K562 (cell line): ENCODE data around the gene PAX5. TPM values are rescaled to one million over a fixed set of nuclear protein-coding genes. Genes with fewer than 3 reads are reported as not detected.

Source experiments
- ATAC-seq: fragments of 200-7000 bp; cut with Tn5 transposase; 3 replicates; pipeline ENCODE4 v1.9.1; 2020; ENCODE audit warnings: moderate library complexity
- BruUV-seq: library from RNA; stranded (reverse); fragments of 400-500 nt; replicated peaks from 2 replicates; lab custom pipeline; 2021; lab: Mats Ljungman, UMichigan
- CTCF ChIA-PET: fragments of 300-600 bp; formaldehyde crosslinking; extraction: SDS; loops from one replicate; lab custom pipeline; 2021; ENCODE audit warnings: low intra/inter-chr PET ratio; lab: Yijun Ruan, JAX
- POLR2A ChIA-PET: fragments of 300-600, 350-650 bp; sonication (Branson Sonifier 250); formaldehyde crosslinking; extraction: SDS; loops from one replicate; lab custom pipeline; 2021; ENCODE audit warnings: antibody characterized with exemption, inconsistent platforms; lab: Yijun Ruan, JAX
- DNase-seq, 4 experiments: peaks; one replicate each; pipeline versions ENCODE4 v3.0.0 to v3.0.0-alpha.2; 2011 to 2018; ENCODE audit warnings: low spot score in 3 of 4, mixed read lengths in 3 of 4; ENCODE audit errors: extremely low read depth in 1 of 4
- FAIRE-seq: peaks from 2 replicates; lab custom pipeline; 2011; peaks lifted over from hg19 to GRCh38; lab: Jason Lieb, UNC
- H2AFZ ChIP-seq: 2 replicates; pipeline ENCODE4 v1.6.0; 2011; ENCODE audit warnings: low read depth, low read length, control low read depth, inconsistent platforms
- H3K27ac ChIP-seq: fragments of 200-600 bp; 3 replicates; pipeline ENCODE4 v1.8.0; 2011; ENCODE audit warnings: low read depth, mild to moderate bottlenecking, control low read depth, inconsistent platforms, low read length, moderate library complexity, mixed read lengths; ENCODE audit errors: extremely low read depth
- H3K27me3 ChIP-seq, 2 experiments: fragments of 300-600 bp in 1 of 2; 2 replicates in 1 of 2; 3 replicates in 1 of 2; pipeline versions ENCODE4 v1.6.0 to v1.8.0; 2011; ENCODE audit warnings: inconsistent platforms in 2 of 2, low read length in 2 of 2, mild to moderate bottlenecking in 1 of 2, mixed read lengths in 1 of 2, moderate library complexity in 1 of 2; ENCODE audit not compliant: control insufficient read depth in 2 of 2, insufficient read depth in 2 of 2
- H3K36me3 ChIP-seq: fragments of 300-600 bp; 3 replicates; pipeline ENCODE4 v1.8.0; 2011; ENCODE audit warnings: mild to moderate bottlenecking, low read length, inconsistent platforms; ENCODE audit not compliant: control insufficient read depth, insufficient read depth
- H3K4me1 ChIP-seq, 2 experiments: fragments of 200-600 bp in 1 of 2; replicated peaks in 1 of 2; 2 replicates in 1 of 2; 3 replicates in 1 of 2; pipeline versions ENCODE4 v1.5.1 to v1.8.0; 2011; ENCODE audit warnings: inconsistent platforms in 2 of 2, low read length in 2 of 2, mild to moderate bottlenecking in 1 of 2, mixed read lengths in 1 of 2, moderate library complexity in 1 of 2; ENCODE audit not compliant: control insufficient read depth in 2 of 2, insufficient read depth in 2 of 2
- H3K4me2 ChIP-seq: 2 replicates; pipeline ENCODE4 v1.6.1; 2011; ENCODE audit warnings: low read length, control low read depth, inconsistent platforms, mixed read lengths; ENCODE audit not compliant: insufficient read depth
- H3K4me3 ChIP-seq: fragments of 200-600 bp; sonication (generic), shearing (Covaris generic); 2 replicates; pipeline ENCODE4 v1.5.1; 2016; ENCODE audit warnings: control low read depth, inconsistent platforms
- H3K79me2 ChIP-seq: fragments of 200-600 bp; 3 replicates; pipeline ENCODE4 v1.8.0; 2011; ENCODE audit warnings: low read length, inconsistent platforms; ENCODE audit not compliant: control insufficient read depth, insufficient read depth
- H3K9ac ChIP-seq, 2 experiments: 2 replicates each; pipeline versions ENCODE4 v1.6.0 to v1.6.1; 2011; ENCODE audit warnings: low read depth in 2 of 2, low read length in 2 of 2, control low read depth in 1 of 2, inconsistent platforms in 1 of 2, mild to moderate bottlenecking in 1 of 2, mixed read lengths in 1 of 2; ENCODE audit not compliant: insufficient read depth in 1 of 2
- H3K9me1 ChIP-seq: one replicate; pipeline ENCODE4 v1.6.0; 2011; ENCODE audit warnings: inconsistent platforms, mild to moderate bottlenecking, low read length, moderate library complexity; ENCODE audit not compliant: control insufficient read depth, insufficient read depth
- H3K9me3 ChIP-seq: replicated peaks from 2 replicates; pipeline ENCODE4 v1.5.1; 2011; ENCODE audit warnings: low read depth, low read length, inconsistent platforms; ENCODE audit not compliant: control insufficient read depth, insufficient read depth
- H4K20me1 ChIP-seq: replicated peaks from 2 replicates; pipeline ENCODE4 v1.6.1; 2011; ENCODE audit warnings: low read length, inconsistent platforms, mixed read lengths; ENCODE audit not compliant: control insufficient read depth, insufficient read depth
- EGR1 ChIP-seq: fragments of 450-650 bp; conservative IDR thresholded peaks from 2 replicates; pipeline ENCODE4 v1.6.1; 2017; ENCODE audit warnings: mild to moderate bottlenecking
- FIP1L1 ChIP-seq: fragments of 200-400 bp; formaldehyde crosslinking; IDR thresholded peaks from 2 replicates; pipeline ENCODE4 v1.6.1; 2018; ENCODE audit warnings: mild to moderate bottlenecking, low read depth, low read length; ENCODE audit not compliant: poor library complexity, severe bottlenecking
- HIVEP1 ChIP-seq: fragments of 250-450 bp; sonication (Bioruptor Pico); IDR thresholded peaks from 2 replicates; pipeline ENCODE4 v1.4.0; 2020; ENCODE audit warnings: mild to moderate bottlenecking
- TAF7 ChIP-seq: fragments of 450-650 bp; IDR thresholded peaks from 2 replicates; pipeline ENCODE4 v1.6.1; 2016; ENCODE audit warnings: missing genetic modification characterization, missing compliant biosample characterization
- VEZF1 ChIP-seq: fragments of 200-800 bp; sonication (Bioruptor generic); IDR thresholded peaks from 2 replicates; pipeline ENCODE4 v1.6.1; 2017; ENCODE audit warnings: missing genetic modification characterization, missing compliant biosample characterization
- ZBED1 ChIP-seq: IDR thresholded peaks from 2 replicates; pipeline ENCODE4 v1.6.1; 2014
- ZNF79 ChIP-seq: fragments of 250-450 bp; sonication (Bioruptor Pico); IDR thresholded peaks from 2 replicates; pipeline ENCODE4 v1.4.0; 2020; ENCODE audit warnings: low read depth, mild to moderate bottlenecking, moderate library complexity
- WGBS: fragments of 100-300 bp; shearing (Covaris generic); methylation state at CpG from one replicate; pipeline ENCODE4 v1.1.6; 2016; ENCODE audit warnings: low coverage, mixed read lengths; ENCODE audit not compliant: insufficient coverage; ENCODE audit errors: missing lambda C conversion rate; 5-methylcytosine and 5-hydroxymethylcytosine counted together
- in situ Hi-C: fragments of 300-500 bp; cut with MboI; formaldehyde crosslinking; loops from 4 replicates; pipeline ENCODE4 v1.15.0; 2018; ENCODE audit warnings: inconsistent platforms, mixed read lengths
- intact Hi-C: fragments of 100-400 bp; cut with micrococcal nuclease; formaldehyde crosslinking; loops from 2 replicates; pipeline ENCODE4 v1.14.2; 2022
- polyA plus RNA-seq, 8 experiments: library from polyadenylated mRNA; depleted of rRNA in 4 of 8; stranded (reverse) in 5 of 8; unstranded in 3 of 8; fragments of >200 nt; fragmentation: Nextera tagmentation in 2 of 8; fragmentation: Illumina TruSeq in 1 of 8; extraction: Ambion mirVana in 2 of 8; extraction: Trizol in 1 of 8; gene quantifications; 2 replicates each; pipeline versions ENCODE4 v1.2.1 to v1.2.3, GENCODE V29; 2011 to 2014; ENCODE audit warnings: inconsistent platforms in 1 of 8, missing spikeins in 1 of 8
- total RNA-seq, 7 experiments: library from RNA; depleted of rRNA in 6 of 7; stranded (reverse); fragments of >200 nt in 6 of 7; fragmentation: Illumina TruSeq in 2 of 7; extraction: Trizol in 2 of 7; gene quantifications; 2 replicates each; pipeline versions ENCODE4 v1.2.1 to v1.2.3, GENCODE V29; 2011 to 2021; ENCODE audit warnings: low replicate concordance in 1 of 7

PAX5 gene
- total and polyA plus RNA-seq, 9 of the 15 experiments (the other 6 are each of a cell fraction or from before 2014, with no cell fraction given) = 0.03 to 0.09 TPM; not detected in 7

GRCh38 chr9:37038302-37038942, 4.4 kb upstream of the PAX5 start (continued):
- TF ChIP-seq VEZF1 (CRISPR knock-in tag) = no peak
- TF ChIP-seq HIVEP1 (CRISPR knock-in tag) = no peak
- TF ChIP-seq TAF7 (tag) = no peak
- no peak for TF ChIP-seq ZNF79 (CRISPR knock-in tag)
- TF ChIP-seq FIP1L1 = no peak

- no peaks in the 10 kb centered on the region for H3K79me2 ChIP-seq
- DNase-seq = no peak
These were observed 3.6 kb upstream of the PAX5 start for GRCh38 chr9:37037503-37038301.

More at GRCh38 chr9:37037503-37038301, 3.6 kb upstream of the PAX5 start:
- no peak overlapping the region for H3K9ac ChIP-seq
- WGBS = 57% methylated on average over 20 of the region's 63 CpGs
- no peak overlapping the region for H2AFZ ChIP-seq
- no peak overlapping the region for H3K4me2 ChIP-seq
- intact Hi-C loops = no loop called here
- in situ Hi-C loops = no loop called here
- no peaks in the 10 kb centered on the region for H3K9me1 ChIP-seq
- FAIRE-seq = no peak
- peak; percentile 39 for TF ChIP-seq EGR1
- TF ChIP-seq ZBED1 = no peak
- H3K9me3 ChIP-seq = no peaks in the 10 kb centered on the region
- no peak overlapping the region for H3K4me3 ChIP-seq
- no peaks in the 10 kb centered on the region for H3K36me3 ChIP-seq
- peaks cover 0 to 32% of the 10 kb centered on the region in 2 experiments; a peak in 2 of 5 replicates for H3K4me1 ChIP-seq
- no peak for ATAC-seq
- 0 out of 2 replicates have a peak, but pooled peaks cover 6% of the 10 kb centered on the region for H4K20me1 ChIP-seq
- BruUV-seq = no TSS peak
- POLR2A ChIA-PET = interaction anchor here (0.6 kb wide), 1 partner anchor 28 kb away, joined by 3 read pairs; no protein-coding TSS in a partner anchor
- no peak overlapping the region for H3K27ac ChIP-seq
- peaks cover 12 to 64% of the 10 kb centered on the region in 2 experiments; a peak in 3 of 5 replicates for H3K27me3 ChIP-seq
- CTCF ChIA-PET = interaction anchor here (0.6 kb wide), 1 partner anchor 225 kb away, joined by 3 read pairs; no protein-coding TSS in a partner anchor
